ENCODE measurements around the gene ARL4D.
A peak's percentile ranks its signal among the peaks of the same experiment; 100 is the strongest.

ARL4D gene, protein sequence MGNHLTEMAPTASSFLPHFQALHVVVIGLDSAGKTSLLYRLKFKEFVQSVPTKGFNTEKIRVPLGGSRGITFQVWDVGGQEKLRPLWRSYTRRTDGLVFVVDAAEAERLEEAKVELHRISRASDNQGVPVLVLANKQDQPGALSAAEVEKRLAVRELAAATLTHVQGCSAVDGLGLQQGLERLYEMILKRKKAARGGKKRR

GRCh38 chr17:43398724-43399595, at the start of gene ARL4D:
Gene ARL4D (plus strand): TSS chr17:43398993. CDS start chr17:43399733, 740 bp downstream.
- Histone ChIP-seq H3K4me3 (ENCODE audit: severe bottlenecking) (peak within 1 kb of the TSS; percentile 69), H3K27ac (ENCODE audit: poor library complexity, severe bottlenecking) (peak within 1 kb of the TSS; percentile 73), H3K4me1 (ENCODE audit: insufficient read depth, poor library complexity, severe bottlenecking) (peaks cover 9% of the 10 kb centered on the region), H3K27me3 (ENCODE audit: insufficient read depth, poor library complexity, severe bottlenecking) (no peaks in the 10 kb centered on the region), H3K9me3 (ENCODE audit: severe bottlenecking) (no peaks in the 10 kb centered on the region), H3K36me3 (ENCODE audit: low read depth) (peaks cover 33% of the 10 kb centered on the region)
- DNase-seq (ENCODE audit: low spot score) (peak; percentile 87), ATAC-seq (ENCODE audit: low read depth) (peak; percentile 69)
- TF ChIP-seq, protein P1, sequence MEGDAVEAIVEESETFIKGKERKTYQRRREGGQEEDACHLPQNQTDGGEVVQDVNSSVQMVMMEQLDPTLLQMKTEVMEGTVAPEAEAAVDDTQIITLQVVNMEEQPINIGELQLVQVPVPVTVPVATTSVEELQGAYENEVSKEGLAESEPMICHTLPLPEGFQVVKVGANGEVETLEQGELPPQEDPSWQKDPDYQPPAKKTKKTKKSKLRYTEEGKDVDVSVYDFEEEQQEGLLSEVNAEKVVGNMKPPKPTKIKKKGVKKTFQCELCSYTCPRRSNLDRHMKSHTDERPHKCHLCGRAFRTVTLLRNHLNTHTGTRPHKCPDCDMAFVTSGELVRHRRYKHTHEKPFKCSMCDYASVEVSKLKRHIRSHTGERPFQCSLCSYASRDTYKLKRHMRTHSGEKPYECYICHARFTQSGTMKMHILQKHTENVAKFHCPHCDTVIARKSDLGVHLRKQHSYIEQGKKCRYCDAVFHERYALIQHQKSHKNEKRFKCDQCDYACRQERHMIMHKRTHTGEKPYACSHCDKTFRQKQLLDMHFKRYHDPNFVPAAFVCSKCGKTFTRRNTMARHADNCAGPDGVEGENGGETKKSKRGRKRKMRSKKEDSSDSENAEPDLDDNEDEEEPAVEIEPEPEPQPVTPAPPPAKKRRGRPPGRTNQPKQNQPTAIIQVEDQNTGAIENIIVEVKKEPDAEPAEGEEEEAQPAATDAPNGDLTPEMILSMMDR (IDR thresholded peaks at IDR 0.05; ENCODE audit: poor library complexity, severe bottlenecking) = no peak

GRCh38 chr17:43349142-43349541, 49.7 kb upstream of the ARL4D start:
- Histone ChIP-seq H3K4me3 (ENCODE audit: severe bottlenecking) (no peak overlapping the region), H3K27ac (ENCODE audit: poor library complexity, severe bottlenecking) (no peak overlapping the region), H3K36me3 (ENCODE audit: low read depth) (0 out of 2 replicates have a peak, but pooled peaks cover 4% of the 10 kb centered on the region), H3K9me3 (ENCODE audit: severe bottlenecking) (peaks cover 13% of the 10 kb centered on the region), H3K4me1 (ENCODE audit: insufficient read depth, poor library complexity, severe bottlenecking) (no peaks in the 10 kb centered on the region), H3K27me3 (ENCODE audit: insufficient read depth, poor library complexity, severe bottlenecking) (no peaks in the 10 kb centered on the region)
- TF ChIP-seq, protein P1 (IDR thresholded peaks at IDR 0.05; ENCODE audit: poor library complexity, severe bottlenecking) = no peak
- ATAC-seq (ENCODE audit: low read depth) = no peak
- DNase-seq (ENCODE audit: low spot score) = no peak

- Histone ChIP-seq H3K4me1 (ENCODE audit: insufficient read depth, poor library complexity, severe bottlenecking) (no peaks in the 10 kb centered on the region), H3K4me3 (ENCODE audit: severe bottlenecking) (no peak overlapping the region), H3K9me3 (ENCODE audit: severe bottlenecking) (peaks cover 13% of the 10 kb centered on the region), H3K27me3 (ENCODE audit: insufficient read depth, poor library complexity, severe bottlenecking) (no peaks in the 10 kb centered on the region), H3K27ac (ENCODE audit: poor library complexity, severe bottlenecking) (no peak overlapping the region), H3K36me3 (ENCODE audit: low read depth) (0 out of 2 replicates have a peak, but pooled peaks cover 4% of the 10 kb centered on the region)
- DNase-seq (ENCODE audit: low spot score) (no peak), ATAC-seq (ENCODE audit: low read depth) (no peak)
- TF ChIP-seq, protein P1 (IDR thresholded peaks at IDR 0.05; ENCODE audit: poor library complexity, severe bottlenecking) = no peak
These were observed 47.9 kb upstream of the ARL4D start for GRCh38 chr17:43350888-43351361.

GRCh38 chr17:43351691-43352090, 47.1 kb upstream of the ARL4D start:
- H3K4me1 ChIP-seq (ENCODE audit: insufficient read depth, poor library complexity, severe bottlenecking) = peaks cover 7% of the 10 kb centered on the region
- peaks cover 13% of the 10 kb centered on the region for H3K9me3 ChIP-seq (ENCODE audit: severe bottlenecking)
- H3K36me3 ChIP-seq (ENCODE audit: low read depth) = 0 out of 2 replicates have a peak, but pooled peaks cover 4% of the 10 kb centered on the region
- H3K27ac ChIP-seq (ENCODE audit: poor library complexity, severe bottlenecking) = peak overlapping the region; percentile 2
- TF ChIP-seq, protein P1 (IDR thresholded peaks at IDR 0.05; ENCODE audit: poor library complexity, severe bottlenecking) = no peak
- ATAC-seq (ENCODE audit: low read depth) = peak; percentile 40; the same call in 2 of the 3 replicates
- no peak for DNase-seq (ENCODE audit: low spot score)
- H3K4me3 ChIP-seq (ENCODE audit: severe bottlenecking) = no peak overlapping the region
- H3K27me3 ChIP-seq (ENCODE audit: insufficient read depth, poor library complexity, severe bottlenecking) = no peaks in the 10 kb centered on the region

Measured in RWPE2 (cell line).